C4-2B (cell line): ENCODE results near the gene BSN.
A peak's percentile ranks its signal among the peaks of the same experiment; 100 is the strongest.

Experiments used
- H3K27ac ChIP-seq: fragments of 450-650 bp; 2 replicates; pipeline ENCODE4 v1.5.1; 2017
- ZFX ChIP-seq: fragments of 450-650 bp; IDR thresholded peaks from 2 replicates; pipeline ENCODE4 v1.6.1; 2017
- TF ChIP-seq, protein P1 (sequence below): fragments of 450-650 bp; conservative IDR thresholded peaks from 2 replicates; pipeline ENCODE4 v1.5.1; 2017; ENCODE audit warnings: mild to moderate bottlenecking

Gene BSN

DNA sequence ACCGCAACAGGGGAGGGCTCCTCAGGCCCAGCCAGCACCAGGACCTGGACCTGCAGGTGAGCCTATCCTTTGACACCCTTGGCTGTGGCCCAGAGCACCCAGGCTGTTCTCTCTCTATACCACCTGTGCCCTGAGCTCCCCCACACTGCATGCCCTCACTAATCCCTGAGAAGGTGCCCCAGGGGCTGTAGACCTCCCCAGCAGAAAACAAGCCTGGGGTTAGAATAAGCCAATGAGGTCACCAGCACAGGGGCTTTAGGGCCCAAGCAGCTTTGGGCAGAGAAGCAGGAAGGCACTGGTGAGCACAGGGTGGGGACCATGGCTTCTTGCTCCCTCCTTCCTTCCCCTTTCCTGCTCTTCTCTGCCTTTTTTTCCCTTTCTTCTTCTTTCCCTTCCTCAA lies 109.6 kb downstream of the BSN start:
- no peak overlapping the region for H3K27ac ChIP-seq
- no peak for TF ChIP-seq ZFX
- TF ChIP-seq, protein P1, sequence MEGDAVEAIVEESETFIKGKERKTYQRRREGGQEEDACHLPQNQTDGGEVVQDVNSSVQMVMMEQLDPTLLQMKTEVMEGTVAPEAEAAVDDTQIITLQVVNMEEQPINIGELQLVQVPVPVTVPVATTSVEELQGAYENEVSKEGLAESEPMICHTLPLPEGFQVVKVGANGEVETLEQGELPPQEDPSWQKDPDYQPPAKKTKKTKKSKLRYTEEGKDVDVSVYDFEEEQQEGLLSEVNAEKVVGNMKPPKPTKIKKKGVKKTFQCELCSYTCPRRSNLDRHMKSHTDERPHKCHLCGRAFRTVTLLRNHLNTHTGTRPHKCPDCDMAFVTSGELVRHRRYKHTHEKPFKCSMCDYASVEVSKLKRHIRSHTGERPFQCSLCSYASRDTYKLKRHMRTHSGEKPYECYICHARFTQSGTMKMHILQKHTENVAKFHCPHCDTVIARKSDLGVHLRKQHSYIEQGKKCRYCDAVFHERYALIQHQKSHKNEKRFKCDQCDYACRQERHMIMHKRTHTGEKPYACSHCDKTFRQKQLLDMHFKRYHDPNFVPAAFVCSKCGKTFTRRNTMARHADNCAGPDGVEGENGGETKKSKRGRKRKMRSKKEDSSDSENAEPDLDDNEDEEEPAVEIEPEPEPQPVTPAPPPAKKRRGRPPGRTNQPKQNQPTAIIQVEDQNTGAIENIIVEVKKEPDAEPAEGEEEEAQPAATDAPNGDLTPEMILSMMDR, result no peak

- H3K27ac ChIP-seq, result no peak overlapping the region
- TF ChIP-seq, protein P1, result no peak
- no peak for TF ChIP-seq ZFX
These were observed 110.0 kb downstream of the BSN start for GRCh38 chr3:49664300-49664699.

- TF ChIP-seq, protein P1, result no peak
- no peak for TF ChIP-seq ZFX
- H3K27ac ChIP-seq, result peak overlapping the region; percentile 6; the same call in 1 of the 2 replicates
These were observed 111.7 kb downstream of the BSN start for GRCh38 chr3:49665822-49666519.

- no peak overlapping the region for H3K27ac ChIP-seq
- TF ChIP-seq, protein P1, result no peak
- TF ChIP-seq ZFX, result no peak
These were observed 112.3 kb downstream of the BSN start for GRCh38 chr3:49666592-49666991.

DNA sequence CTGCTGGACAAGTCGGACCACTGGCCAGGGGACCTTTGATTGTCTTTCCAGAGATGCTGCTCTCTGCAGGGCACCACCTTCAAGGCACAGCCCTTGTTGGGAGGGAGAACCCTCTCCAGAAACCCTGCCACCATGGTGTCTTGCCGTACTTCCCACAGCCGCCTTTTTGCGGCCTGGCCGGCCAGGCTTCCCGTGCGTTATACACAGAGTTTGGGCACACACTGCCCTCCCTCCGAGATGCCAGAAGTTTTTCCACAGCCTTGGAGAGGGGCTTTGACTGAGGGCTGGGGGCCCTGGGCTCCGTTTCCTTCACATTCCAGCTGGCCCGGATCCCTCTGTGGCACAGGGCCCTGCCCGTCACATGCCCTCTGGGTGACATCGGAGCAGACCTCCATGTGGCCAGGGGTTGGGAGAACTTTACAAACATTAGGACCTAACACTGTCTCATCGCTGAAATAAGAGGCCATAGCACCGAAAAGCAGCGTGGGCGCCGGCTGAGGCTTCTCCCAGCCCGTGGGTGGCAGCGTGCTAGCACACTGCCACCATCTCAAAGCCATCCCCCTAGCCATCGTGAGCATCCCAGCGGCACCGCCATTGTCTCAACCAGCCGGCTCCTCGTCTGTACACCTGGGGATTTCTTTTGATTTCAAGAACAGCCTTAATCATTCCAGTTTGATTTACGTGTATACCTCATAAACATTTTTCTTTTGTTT lies 113.6 kb downstream of the BSN start:
- TF ChIP-seq ZFX, result no peak
- TF ChIP-seq, protein P1, result no peak
- H3K27ac ChIP-seq, result no peak overlapping the region

DNA sequence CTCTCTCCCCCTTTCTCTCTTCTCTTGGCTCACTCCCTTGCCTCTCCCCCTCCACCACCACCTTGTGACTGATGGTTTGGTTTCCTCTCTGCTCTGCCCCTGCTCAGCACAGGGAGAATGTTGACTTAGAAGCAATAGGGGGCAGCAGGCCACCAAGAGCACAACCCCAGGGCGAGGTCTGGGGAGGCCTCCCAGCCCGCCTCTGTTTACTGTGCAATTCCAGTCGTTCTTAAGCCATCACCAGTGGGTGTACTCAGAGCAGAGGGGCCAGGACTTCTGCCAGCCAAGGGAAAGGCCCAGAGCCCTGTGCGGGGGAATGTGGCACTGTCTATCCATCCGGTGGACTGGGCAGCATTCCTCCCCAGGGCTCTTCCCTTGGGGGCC lies 114.1 kb downstream of the BSN start:
- TF ChIP-seq, protein P1, result no peak
- TF ChIP-seq ZFX, result no peak
- H3K27ac ChIP-seq, result no peak overlapping the region

DNA sequence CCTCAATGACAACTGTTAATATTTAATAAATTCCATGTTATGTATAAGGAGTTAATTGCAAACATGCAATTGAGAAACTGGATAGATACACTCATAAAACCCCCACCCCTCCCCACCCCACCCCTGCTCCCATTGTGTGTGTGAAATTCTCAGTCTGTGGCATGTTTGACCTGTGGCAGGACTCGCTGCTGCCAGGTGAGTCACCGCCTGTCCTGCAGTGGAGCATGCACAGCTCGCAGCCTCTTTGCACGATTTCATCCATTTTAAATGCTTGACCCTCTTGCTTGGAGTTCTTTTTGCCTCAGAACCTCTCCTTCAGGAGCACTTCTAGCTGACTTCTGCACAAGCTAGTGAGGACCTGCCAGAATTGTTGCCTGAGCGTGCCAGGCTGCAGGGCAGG lies 114.6 kb downstream of the BSN start:
- H3K27ac ChIP-seq, result no peak overlapping the region

More for the DNA sequence above, 114.6 kb downstream of the BSN start:
- no peak for TF ChIP-seq ZFX
- TF ChIP-seq, protein P1, result no peak
